GM19438 (cell line): Measurements from ENCODE around the gene WDR45.

Experiments
- ATAC-seq: cut with Tn5 transposase; IDR thresholded peaks from one replicate; pipeline ENCODE4 v1.9.1; 2021; ENCODE audit warnings: low read depth; ENCODE audit not compliant: unreplicated experiment

WDR45 gene

GRCh38 chrX:49053223-49054072, 26.2 kb downstream of the WDR45 start:
- ATAC-seq: no peak

DNA sequence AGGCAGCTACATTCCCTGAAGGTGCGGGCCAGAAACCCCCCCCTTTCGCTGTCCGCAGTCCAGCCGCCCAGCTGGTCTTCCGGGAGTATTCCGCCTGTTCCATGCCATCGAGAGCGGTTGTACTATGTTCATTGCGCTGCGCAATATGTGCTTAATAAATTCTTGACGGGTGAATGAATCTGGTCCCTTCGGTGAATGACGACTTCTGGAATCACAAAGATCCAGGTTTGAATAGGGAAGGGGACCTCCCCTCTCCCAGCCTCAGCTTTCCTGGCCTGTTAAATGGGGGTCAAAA, 35.8 kb downstream of the WDR45 start:
- ATAC-seq: no peak

- peak; percentile 82 for ATAC-seq
Measured at GRCh38 chrX:49043220-49043986, 36.3 kb downstream of the WDR45 start, which contains the start of gene TFE3. Gene TFE3 (minus strand): TSS chrX:49043357. CDS start chrX:49043226, 131 bp downstream.

DNA sequence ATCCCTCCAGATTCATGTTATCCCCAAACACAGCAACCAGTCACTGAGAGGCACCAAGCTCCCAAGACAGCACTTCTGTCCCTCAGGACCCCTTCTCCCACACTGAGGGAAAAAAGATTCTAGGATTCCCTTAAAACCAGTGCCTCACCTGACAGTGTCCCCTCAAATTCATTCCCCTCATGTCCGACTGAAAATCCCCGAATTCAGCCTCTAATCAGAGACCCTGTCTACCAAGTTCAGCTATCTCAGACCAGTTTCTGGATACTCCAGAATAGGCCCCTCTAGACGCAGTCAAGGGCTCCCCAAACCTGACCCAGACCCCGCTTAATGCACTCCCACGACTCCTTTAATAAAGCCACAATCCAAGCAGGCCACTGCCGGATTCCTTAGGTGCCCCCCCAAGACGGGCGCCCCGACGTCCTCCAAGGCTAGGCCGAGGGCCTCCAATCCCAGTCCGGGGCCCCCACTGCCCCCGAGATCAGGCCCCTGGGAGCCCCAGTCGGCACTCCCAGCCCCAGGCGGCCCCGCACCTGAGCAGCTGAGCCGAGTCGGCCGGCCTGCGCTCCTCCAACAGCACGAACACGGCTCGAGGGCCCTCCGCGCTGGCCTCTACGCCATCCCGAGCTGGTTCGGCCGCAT, 37.0 kb downstream of the WDR45 start:
- peak; percentile 4 for ATAC-seq

- no peak for ATAC-seq
Measured at GRCh38 chrX:49041744-49042580, 37.7 kb downstream of the WDR45 start.

GRCh38 chrX:49040376-49040955, 39.2 kb downstream of the WDR45 start:
- ATAC-seq: no peak

- no peak for ATAC-seq
Measured at GRCh38 chrX:49039598-49040375, 39.9 kb downstream of the WDR45 start.

DNA sequence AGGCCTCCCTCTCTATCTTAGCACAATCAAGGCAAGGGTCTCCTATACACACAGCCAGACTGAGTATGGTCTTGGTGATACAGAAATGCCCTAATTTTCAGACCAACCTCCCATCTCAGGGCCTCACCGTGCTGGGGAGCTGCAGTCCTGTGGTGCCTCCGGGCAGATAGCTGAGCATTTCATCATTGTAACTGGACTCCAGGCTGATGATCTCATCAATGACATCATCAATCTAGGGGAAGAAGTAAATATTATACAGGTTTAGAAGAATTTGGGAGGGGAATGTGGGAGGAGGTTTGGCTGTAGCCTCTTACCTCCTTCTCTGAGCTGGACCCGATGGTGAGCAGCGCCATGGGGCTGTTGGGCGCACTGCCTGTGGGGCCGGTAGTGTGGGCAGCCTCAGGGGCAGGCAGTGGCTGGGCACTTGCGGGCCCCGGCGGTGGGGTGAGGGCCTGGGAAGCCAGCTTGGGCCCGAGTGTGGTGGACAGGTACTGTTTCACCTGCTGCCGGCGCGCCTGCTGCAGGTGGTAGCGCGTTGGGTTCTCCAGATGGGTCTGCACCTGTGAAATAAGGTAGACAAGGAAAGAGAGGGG, 41.7 kb downstream of the WDR45 start:
- ATAC-seq: no peak

- no peak for ATAC-seq
Measured at GRCh38 chrX:49030283-49030682, 49.4 kb downstream of the WDR45 start.

GRCh38 chrX:49029876-49030275, 49.8 kb downstream of the WDR45 start:
- no peak for ATAC-seq
